Fibroblast of lung (primary cell): ENCODE measurements around the gene ATP6V0C. TPM values are rescaled to one million over a fixed set of nuclear protein-coding genes. Genes with fewer than 3 reads are reported as not detected.

Experiments
- DNase-seq, 2 donors: peaks; one replicate each; pipeline versions ENCODE4 v3.0.0 to v3.0.0-alpha.2; 2010; ENCODE audit warnings: low read depth in 2 of 2
- H2AFZ ChIP-seq: 2 replicates; pipeline ENCODE4 v1.5.1; 2012; ENCODE audit warnings: low read length, control low read depth, inconsistent platforms
- H3K27ac ChIP-seq: 2 replicates; pipeline ENCODE4 v1.5.1; 2011; ENCODE audit warnings: low read length, control low read depth; ENCODE audit not compliant: insufficient read depth
- H3K27me3 ChIP-seq: 2 replicates; pipeline ENCODE4 v1.5.1; 2011; ENCODE audit warnings: mild to moderate bottlenecking, low read length; ENCODE audit not compliant: control insufficient read depth, insufficient read depth
- H3K36me3 ChIP-seq: 2 replicates; pipeline ENCODE4 v1.5.1; 2011; ENCODE audit warnings: low read length; ENCODE audit not compliant: control insufficient read depth, insufficient read depth
- H3K4me1 ChIP-seq: 2 replicates; pipeline ENCODE4 v1.5.1; 2011; ENCODE audit warnings: low read length; ENCODE audit not compliant: control insufficient read depth, insufficient read depth; ENCODE audit errors: extremely low read depth
- H3K4me2 ChIP-seq: 2 replicates; pipeline ENCODE4 v1.5.1; 2011; ENCODE audit warnings: low read length, control low read depth; ENCODE audit not compliant: insufficient read depth; ENCODE audit errors: extremely low read depth
- H3K4me3 ChIP-seq, 4 experiments: fragments of 200-600 bp in 1 of 4; sonication (generic) in 1 of 4; replicated peaks in 1 of 4; 2 replicates each; pipeline ENCODE4 v1.5.1; 2011 to 2016; ENCODE audit warnings: low read length in 4 of 4, low read depth in 3 of 4, mild to moderate bottlenecking in 3 of 4, control low read depth in 2 of 4, inconsistent platforms in 1 of 4, mixed read lengths in 1 of 4; ENCODE audit not compliant: insufficient read depth in 1 of 4; ENCODE audit errors: control extremely low read depth in 1 of 4
- H3K79me2 ChIP-seq: 2 replicates; pipeline ENCODE4 v1.5.1; 2012; ENCODE audit warnings: mild to moderate bottlenecking, low read length, inconsistent platforms; ENCODE audit not compliant: control insufficient read depth, insufficient read depth
- H3K9ac ChIP-seq: 2 replicates; pipeline ENCODE4 v1.5.1; 2011; ENCODE audit warnings: mild to moderate bottlenecking, low read length, control low read depth; ENCODE audit not compliant: insufficient read depth
- H3K9me3 ChIP-seq: 2 replicates; pipeline ENCODE4 v1.5.1; 2012; ENCODE audit warnings: low read depth, low read length; ENCODE audit not compliant: control insufficient read depth, insufficient read depth
- H4K20me1 ChIP-seq: 2 replicates; pipeline ENCODE4 v1.5.1; 2011; ENCODE audit warnings: low read length; ENCODE audit not compliant: control insufficient read depth, insufficient read depth; ENCODE audit errors: extremely low read depth
- CTCF ChIP-seq, 2 donors: IDR thresholded peaks in 1 of 2; conservative IDR thresholded peaks in 1 of 2; 1 replicate in 1 of 2; 2 replicates in 1 of 2; pipeline ENCODE4 v1.5.1; 2011 to 2012; ENCODE audit warnings: low read length in 2 of 2, control low read depth in 1 of 2, inconsistent platforms in 1 of 2, low read depth in 1 of 2, mild to moderate bottlenecking in 1 of 2
- EZH2 ChIP-seq: IDR thresholded peaks from 2 replicates; pipeline ENCODE4 v1.5.1; 2012; ENCODE audit warnings: low read length, control low read depth, mild to moderate bottlenecking; ENCODE audit errors: missing control alignments
- polyA plus RNA-seq, 2 donors: library from polyadenylated mRNA; depleted of rRNA in 1 of 2; stranded (reverse) in 1 of 2; unstranded in 1 of 2; fragments of >200 nt; gene quantifications; 2 replicates each; pipeline ENCODE4 v1.2.1, GENCODE V29; 2011 to 2012; ENCODE audit warnings: missing spikeins in 1 of 2
- total RNA-seq: library from RNA; depleted of rRNA; stranded (reverse); fragments of >200 nt; gene quantifications from 2 replicates; pipeline ENCODE4 v1.2.1, GENCODE V29; 2014

ATP6V0C gene
- total and polyA plus RNA-seq, 2 donors (not counting 1 experiment from before 2014, with no cell fraction given) = 11.2 to 43.0 TPM

DNA sequence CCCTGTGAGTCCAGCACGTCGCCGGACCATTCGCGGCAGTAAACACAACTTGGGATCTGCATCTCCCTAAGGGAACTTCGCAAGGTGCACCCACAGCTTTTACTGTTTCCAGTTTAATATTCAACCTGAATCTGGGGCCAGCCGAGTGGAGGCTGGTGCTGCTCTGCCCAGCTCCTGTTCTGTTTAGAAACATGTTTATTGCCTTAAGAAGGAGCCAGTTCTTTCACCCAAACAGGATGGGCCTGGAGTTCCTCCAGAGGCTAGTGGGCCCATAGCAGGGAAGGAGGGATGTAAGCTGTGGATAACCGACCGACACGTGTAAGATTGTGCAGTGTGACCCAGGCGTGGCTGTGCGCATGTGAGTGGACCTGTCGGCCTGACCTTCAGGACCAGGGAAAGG, 21.5 kb upstream of the ATP6V0C start:
- Histone ChIP-seq H3K4me3 (no peak overlapping the region), H3K27me3 (no peaks in the 10 kb centered on the region), H3K27ac (no peak overlapping the region), H3K9me3 (no peaks in the 10 kb centered on the region), H3K4me1 (peaks cover 3% of the 10 kb centered on the region), H2AFZ (no peak overlapping the region), H3K4me2 (no peak overlapping the region), H4K20me1 (no peaks in the 10 kb centered on the region), H3K79me2 (no peaks in the 10 kb centered on the region), H3K9ac (no peak overlapping the region), H3K36me3 (peaks cover 8% of the 10 kb centered on the region)
- no peak for TF ChIP-seq EZH2
- TF ChIP-seq CTCF (conservative IDR thresholded peaks at IDR 0.05 in 1 of 2, IDR thresholded peaks at IDR 0.05 in 1 of 2; ENCODE audit: low read depth in 1 of 2, low read length in 2 of 2) = no peak
- DNase-seq = no peak

- Histone ChIP-seq H4K20me1 (no peaks in the 10 kb centered on the region), H3K4me1 (peaks cover 6% of the 10 kb centered on the region), H3K4me3 (no peak overlapping the region), H3K79me2 (no peaks in the 10 kb centered on the region), H3K9ac (no peak overlapping the region), H3K36me3 (peaks cover 10% of the 10 kb centered on the region), H3K27ac (no peak overlapping the region), H3K9me3 (no peaks in the 10 kb centered on the region), H2AFZ (no peak overlapping the region), H3K4me2 (no peak overlapping the region), H3K27me3 (no peaks in the 10 kb centered on the region)
- no peak for TF ChIP-seq EZH2
- TF ChIP-seq CTCF (conservative IDR thresholded peaks at IDR 0.05 in 1 of 2, IDR thresholded peaks at IDR 0.05 in 1 of 2; ENCODE audit: low read depth in 1 of 2, low read length in 2 of 2) = no peak
- no peak for DNase-seq
Measured at GRCh38 chr16:2493605-2494004, 20.1 kb upstream of the ATP6V0C start.

DNA sequence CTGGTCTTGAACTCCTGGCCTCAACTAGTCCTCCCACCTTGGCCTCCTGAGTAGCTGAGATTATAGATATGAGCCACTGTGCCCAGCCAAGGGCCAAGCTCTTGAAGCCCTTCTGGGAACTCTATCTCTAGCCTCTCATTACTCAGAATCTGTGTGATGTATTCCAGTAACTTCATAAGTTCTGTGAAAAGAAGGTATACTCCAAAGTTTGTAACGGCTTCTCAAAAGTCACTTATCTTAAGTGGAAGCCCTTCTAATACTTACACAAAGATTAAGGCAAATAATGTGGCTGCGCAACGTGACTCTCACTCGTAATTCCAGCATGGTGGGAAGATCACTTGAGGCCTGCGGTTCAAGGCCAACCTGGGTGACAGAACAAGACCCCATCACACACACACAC, 19.1 kb upstream of the ATP6V0C start:
- Histone ChIP-seq H2AFZ (no peak overlapping the region), H3K9me3 (no peaks in the 10 kb centered on the region), H4K20me1 (no peaks in the 10 kb centered on the region), H3K79me2 (no peaks in the 10 kb centered on the region), H3K4me3 (no peak overlapping the region), H3K36me3 (peaks cover 12% of the 10 kb centered on the region), H3K4me1 (peaks cover 6% of the 10 kb centered on the region), H3K27me3 (no peaks in the 10 kb centered on the region), H3K27ac (no peak overlapping the region), H3K9ac (no peak overlapping the region), H3K4me2 (no peak overlapping the region)
- DNase-seq = no peak
- TF ChIP-seq CTCF (conservative IDR thresholded peaks at IDR 0.05 in 1 of 2, IDR thresholded peaks at IDR 0.05 in 1 of 2; ENCODE audit: low read depth in 1 of 2, low read length in 2 of 2) (no peak), EZH2 (no peak)
